SK-N-MC (cell line): Measurements from ENCODE around the gene OBSCN.

Source experiments
- DNase-seq: peaks from one replicate; pipeline ENCODE4 v3.0.0-alpha.2; 2011; ENCODE audit warnings: low read depth, low spot score
- H3K27ac ChIP-seq: fragments of 200-600 bp; sonication (generic); 2 replicates; pipeline ENCODE4 v1.5.1; 2016; ENCODE audit warnings: mixed run types
- H3K36me3 ChIP-seq: fragments of 200-600 bp; sonication (generic); 2 replicates; pipeline ENCODE4 v1.6.1; 2017; ENCODE audit warnings: antibody characterized with exemption, low read length, mixed read lengths; ENCODE audit not compliant: insufficient read depth
- H3K4me3 ChIP-seq: fragments of 200-600 bp; sonication (generic); 2 replicates; pipeline ENCODE4 v1.5.1; 2016
- H3K9ac ChIP-seq: fragments of 200-600 bp; sonication (generic); 2 replicates; pipeline ENCODE4 v1.8.0; 2017; ENCODE audit warnings: mixed run types, mixed read lengths; ENCODE audit not compliant: insufficient read length
- H3K9me3 ChIP-seq: fragments of 200-600 bp; sonication (generic); 2 replicates; pipeline ENCODE4 v1.6.1; 2017; ENCODE audit warnings: low read depth, mild to moderate bottlenecking, antibody characterized with exemption, low read length, moderate library complexity, mixed read lengths
- EZH2 ChIP-seq: fragments of 200-600 bp; sonication (generic); IDR thresholded peaks from one replicate; pipeline ENCODE4 v1.6.1; 2017; ENCODE audit warnings: antibody characterized with exemption
- FOXP2 ChIP-seq: optimal IDR thresholded peaks from 2 replicates; pipeline ENCODE3; 2011; ENCODE audit warnings: mild to moderate bottlenecking, moderate library complexity; ENCODE audit not compliant: insufficient read depth; ENCODE audit errors: extremely low read length, control extremely low read depth
- POLR2AphosphoS5 ChIP-seq: IDR thresholded peaks from 2 replicates; pipeline ENCODE4 v1.6.1; 2012; ENCODE audit warnings: mild to moderate bottlenecking, low read depth, low read length, borderline replicate concordance

The OBSCN gene, protein sequence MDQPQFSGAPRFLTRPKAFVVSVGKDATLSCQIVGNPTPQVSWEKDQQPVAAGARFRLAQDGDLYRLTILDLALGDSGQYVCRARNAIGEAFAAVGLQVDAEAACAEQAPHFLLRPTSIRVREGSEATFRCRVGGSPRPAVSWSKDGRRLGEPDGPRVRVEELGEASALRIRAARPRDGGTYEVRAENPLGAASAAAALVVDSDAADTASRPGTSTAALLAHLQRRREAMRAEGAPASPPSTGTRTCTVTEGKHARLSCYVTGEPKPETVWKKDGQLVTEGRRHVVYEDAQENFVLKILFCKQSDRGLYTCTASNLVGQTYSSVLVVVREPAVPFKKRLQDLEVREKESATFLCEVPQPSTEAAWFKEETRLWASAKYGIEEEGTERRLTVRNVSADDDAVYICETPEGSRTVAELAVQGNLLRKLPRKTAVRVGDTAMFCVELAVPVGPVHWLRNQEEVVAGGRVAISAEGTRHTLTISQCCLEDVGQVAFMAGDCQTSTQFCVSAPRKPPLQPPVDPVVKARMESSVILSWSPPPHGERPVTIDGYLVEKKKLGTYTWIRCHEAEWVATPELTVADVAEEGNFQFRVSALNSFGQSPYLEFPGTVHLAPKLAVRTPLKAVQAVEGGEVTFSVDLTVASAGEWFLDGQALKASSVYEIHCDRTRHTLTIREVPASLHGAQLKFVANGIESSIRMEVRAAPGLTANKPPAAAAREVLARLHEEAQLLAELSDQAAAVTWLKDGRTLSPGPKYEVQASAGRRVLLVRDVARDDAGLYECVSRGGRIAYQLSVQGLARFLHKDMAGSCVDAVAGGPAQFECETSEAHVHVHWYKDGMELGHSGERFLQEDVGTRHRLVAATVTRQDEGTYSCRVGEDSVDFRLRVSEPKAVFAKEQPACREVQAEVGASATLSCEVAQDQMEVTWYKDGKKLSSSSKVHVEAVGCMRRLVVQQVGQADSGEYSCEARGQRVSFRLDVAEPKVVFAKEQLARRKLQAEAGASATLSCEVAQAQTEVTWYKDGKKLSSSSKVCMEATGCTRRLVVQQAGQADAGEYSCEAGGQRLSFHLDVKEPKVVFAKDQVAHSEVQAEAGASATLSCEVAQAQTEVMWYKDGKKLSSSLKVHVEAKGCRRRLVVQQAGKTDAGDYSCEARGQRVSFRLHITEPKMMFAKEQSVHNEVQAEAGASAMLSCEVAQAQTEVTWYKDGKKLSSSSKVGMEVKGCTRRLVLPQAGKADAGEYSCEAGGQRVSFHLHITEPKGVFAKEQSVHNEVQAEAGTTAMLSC (N-terminal part only)

GRCh38 chr1:228207851-228208821, at the start of gene OBSCN:
TSS of gene OBSCN (plus strand) at chr1:228208044. CDS start at chr1:228211784, 3,740 bp downstream.
- Histone ChIP-seq H3K9ac (no peak within 1 kb of the TSS), H3K9me3 (no peaks in the 10 kb centered on the region), H3K27ac (no peak within 1 kb of the TSS), H3K36me3 (no peaks in the 10 kb centered on the region), H3K4me3 (no peak within 1 kb of the TSS)
- DNase-seq = no peak
- TF ChIP-seq POLR2AphosphoS5 (no peak), EZH2 (no peak), FOXP2 (no peak)

DNA sequence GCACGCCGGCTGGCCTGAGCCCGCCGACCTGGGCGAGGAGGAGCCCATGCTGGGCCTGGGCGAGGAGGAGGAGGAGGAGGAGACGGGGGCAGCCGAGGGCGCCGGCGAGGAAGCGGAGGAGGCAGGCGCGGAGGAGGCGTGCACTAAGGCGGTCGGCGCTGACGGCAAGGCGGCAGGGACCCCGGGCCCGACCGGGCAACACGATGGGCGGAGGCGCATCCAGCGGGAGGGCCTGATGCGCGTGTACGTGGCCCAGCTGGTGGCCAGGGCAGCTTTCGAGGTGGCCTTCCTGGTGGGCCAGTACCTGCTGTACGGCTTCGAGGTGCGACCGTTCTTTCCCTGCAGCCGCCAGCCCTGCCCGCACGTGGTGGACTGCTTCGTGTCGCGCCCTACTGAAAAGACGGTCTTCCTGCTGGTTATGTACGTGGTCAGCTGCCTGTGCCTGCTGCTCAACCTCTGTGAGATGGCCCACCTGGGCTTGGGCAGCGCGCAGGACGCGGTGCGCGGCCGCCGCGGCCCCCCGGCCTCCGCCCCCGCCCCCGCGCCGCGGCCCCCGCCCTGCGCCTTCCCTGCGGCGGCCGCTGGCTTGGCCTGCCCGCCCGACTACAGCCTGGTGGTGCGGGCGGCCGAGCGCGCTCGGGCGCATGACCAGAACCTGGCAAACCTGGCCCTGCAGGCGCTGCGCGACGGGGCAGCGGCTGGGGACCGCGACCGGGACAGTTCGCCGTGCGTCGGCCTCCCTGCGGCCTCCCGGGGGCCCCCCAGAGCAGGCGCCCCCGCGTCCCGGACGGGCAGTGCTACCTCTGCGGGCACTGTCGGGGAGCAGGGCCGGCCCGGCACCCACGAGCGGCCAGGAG, 49.5 kb upstream of the OBSCN start:
- no peak overlapping the region for H3K9ac ChIP-seq
- H3K9me3 ChIP-seq = no peaks in the 10 kb centered on the region
- no peak overlapping the region for H3K27ac ChIP-seq
- no peak for DNase-seq
- TF ChIP-seq EZH2 (no peak), FOXP2 (no peak), POLR2AphosphoS5 (no peak)
- no peaks in the 10 kb centered on the region for H3K36me3 ChIP-seq
- H3K4me3 ChIP-seq = no peak overlapping the region

DNA sequence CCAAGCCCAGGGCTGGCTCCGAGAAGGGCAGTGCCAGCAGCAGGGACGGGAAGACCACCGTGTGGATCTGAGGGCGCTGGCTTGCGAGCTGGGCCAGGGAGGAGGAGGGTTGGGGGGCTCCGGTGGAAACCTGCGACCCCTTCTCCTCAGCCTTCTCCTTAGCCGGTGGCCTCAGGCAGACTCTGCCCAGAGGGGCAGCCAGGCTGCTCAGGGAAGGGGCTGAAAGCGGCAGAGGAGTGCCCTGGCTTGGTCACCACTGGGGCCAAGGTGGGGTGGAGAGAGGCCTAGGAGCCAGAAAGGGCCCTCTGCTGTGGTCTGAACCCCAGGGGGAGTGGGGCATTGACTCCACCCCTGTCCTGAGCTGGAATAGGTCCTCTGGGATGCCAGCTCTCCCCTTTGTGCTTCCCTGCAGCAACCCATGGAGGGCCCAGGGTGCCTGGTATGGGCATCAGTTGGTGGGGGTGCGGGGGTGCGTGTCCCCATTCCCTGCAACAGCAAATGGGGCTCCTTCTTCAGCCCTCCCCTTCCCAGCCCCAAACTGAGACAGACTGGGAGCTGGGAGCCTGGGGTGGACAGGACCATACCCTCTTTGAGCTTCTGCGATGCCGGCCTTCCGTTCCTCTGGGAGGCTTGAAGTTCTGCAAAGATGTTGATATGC, 48.7 kb upstream of the OBSCN start:
- Histone ChIP-seq H3K9me3 (no peaks in the 10 kb centered on the region), H3K27ac (no peak overlapping the region), H3K9ac (no peak overlapping the region), H3K4me3 (no peak overlapping the region), H3K36me3 (no peaks in the 10 kb centered on the region)
- DNase-seq = no peak
- TF ChIP-seq FOXP2 = no peak
- TF ChIP-seq EZH2 = no peak
- no peak for TF ChIP-seq POLR2AphosphoS5

DNA sequence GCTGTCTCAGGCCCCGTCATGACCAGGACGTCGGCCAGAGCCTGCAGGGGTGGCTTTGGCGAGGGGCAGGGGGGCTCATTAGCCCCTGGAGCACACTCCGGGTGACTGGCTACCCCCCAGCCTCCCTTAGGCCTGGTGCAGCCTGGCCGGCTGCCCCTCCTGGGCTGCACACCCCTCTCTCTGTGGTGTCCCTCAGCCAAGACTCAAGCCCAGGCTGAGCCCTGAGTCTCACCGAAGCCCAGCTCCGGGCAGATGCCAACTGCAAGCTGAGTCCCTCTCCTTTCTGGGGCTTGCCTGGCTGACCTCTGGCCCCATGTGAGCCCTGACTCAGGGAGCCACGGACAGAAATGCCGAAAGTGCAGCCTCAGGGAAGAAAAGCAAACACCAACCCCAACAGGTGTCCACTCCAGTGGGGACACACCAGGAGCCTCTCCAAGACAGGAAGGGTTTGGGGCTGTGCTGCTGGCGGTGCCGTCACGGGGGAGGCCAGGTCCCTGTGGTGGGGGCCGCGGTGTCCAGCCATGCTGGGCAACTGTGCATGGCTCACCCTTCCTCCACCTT, 47.6 kb upstream of the OBSCN start:
- H3K9ac ChIP-seq = no peak overlapping the region
- no peak for TF ChIP-seq FOXP2
- H3K36me3 ChIP-seq = no peaks in the 10 kb centered on the region
- no peak overlapping the region for H3K27ac ChIP-seq
- no peak overlapping the region for H3K4me3 ChIP-seq
- no peak for DNase-seq
- no peaks in the 10 kb centered on the region for H3K9me3 ChIP-seq

GRCh38 chr1:228161362-228161761, 46.5 kb upstream of the OBSCN start:
- Histone ChIP-seq H3K4me3 (no peak overlapping the region), H3K27ac (no peak overlapping the region), H3K9me3 (no peaks in the 10 kb centered on the region), H3K36me3 (no peaks in the 10 kb centered on the region), H3K9ac (no peak overlapping the region)
- no peak for DNase-seq
- TF ChIP-seq POLR2AphosphoS5 (no peak), FOXP2 (no peak), EZH2 (no peak)

GRCh38 chr1:228161866-228162265, 46.0 kb upstream of the OBSCN start:
- H3K27ac ChIP-seq = no peak overlapping the region
- no peak overlapping the region for H3K4me3 ChIP-seq
- no peaks in the 10 kb centered on the region for H3K36me3 ChIP-seq
- no peak overlapping the region for H3K9ac ChIP-seq
- TF ChIP-seq FOXP2 (no peak), POLR2AphosphoS5 (no peak), EZH2 (no peak)
- no peaks in the 10 kb centered on the region for H3K9me3 ChIP-seq
- DNase-seq = no peak
